ENCODE measurements around the gene MED28. TPM values are rescaled to one million over a fixed set of nuclear protein-coding genes. Genes with fewer than 3 reads are reported as not detected.

Gene MED28
- total RNA-seq, 2 donors from 2014 or later, result 8.8 to 19.8 TPM

DNA sequence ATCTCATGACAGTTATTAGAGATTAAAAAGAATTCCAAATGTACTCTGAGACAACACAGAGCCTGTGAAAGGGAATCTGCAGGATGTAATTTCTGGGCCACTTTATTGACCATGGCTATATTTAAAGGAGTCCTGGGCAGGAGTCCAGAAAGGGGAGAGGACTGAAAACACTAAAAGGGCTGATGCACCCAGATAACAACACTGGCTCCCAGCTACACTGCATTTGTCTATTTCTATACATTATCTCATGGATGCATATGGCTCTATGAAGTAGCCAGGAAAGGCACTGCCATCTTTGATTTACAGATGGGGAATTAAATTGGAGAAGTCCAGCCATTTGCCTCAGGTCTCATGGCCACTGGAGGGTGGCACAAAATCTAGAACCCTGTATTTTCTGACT, 56.0 kb downstream of the MED28 start:
- intact Hi-C loops (cut with DNase I), result no loop called here
- Histone ChIP-seq H3K27ac (no peak overlapping the region), H3K27me3 (no peaks in the 10 kb centered on the region), H3K4me3 (no peak overlapping the region), H3K9me3 (no peaks in the 10 kb centered on the region), H3K36me3 (replicated peaks in 1 of 2; ENCODE audit: insufficient read depth in 1 of 2, low read depth in 2 of 2) (no peaks in the 10 kb centered on the region), H3K4me1 (no peaks in the 10 kb centered on the region)
- no peak for TF ChIP-seq POLR2A (IDR thresholded peaks at IDR 0.05)
- TF ChIP-seq, protein P1, sequence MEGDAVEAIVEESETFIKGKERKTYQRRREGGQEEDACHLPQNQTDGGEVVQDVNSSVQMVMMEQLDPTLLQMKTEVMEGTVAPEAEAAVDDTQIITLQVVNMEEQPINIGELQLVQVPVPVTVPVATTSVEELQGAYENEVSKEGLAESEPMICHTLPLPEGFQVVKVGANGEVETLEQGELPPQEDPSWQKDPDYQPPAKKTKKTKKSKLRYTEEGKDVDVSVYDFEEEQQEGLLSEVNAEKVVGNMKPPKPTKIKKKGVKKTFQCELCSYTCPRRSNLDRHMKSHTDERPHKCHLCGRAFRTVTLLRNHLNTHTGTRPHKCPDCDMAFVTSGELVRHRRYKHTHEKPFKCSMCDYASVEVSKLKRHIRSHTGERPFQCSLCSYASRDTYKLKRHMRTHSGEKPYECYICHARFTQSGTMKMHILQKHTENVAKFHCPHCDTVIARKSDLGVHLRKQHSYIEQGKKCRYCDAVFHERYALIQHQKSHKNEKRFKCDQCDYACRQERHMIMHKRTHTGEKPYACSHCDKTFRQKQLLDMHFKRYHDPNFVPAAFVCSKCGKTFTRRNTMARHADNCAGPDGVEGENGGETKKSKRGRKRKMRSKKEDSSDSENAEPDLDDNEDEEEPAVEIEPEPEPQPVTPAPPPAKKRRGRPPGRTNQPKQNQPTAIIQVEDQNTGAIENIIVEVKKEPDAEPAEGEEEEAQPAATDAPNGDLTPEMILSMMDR (IDR thresholded peaks at IDR 0.05), result no peak
- ATAC-seq (no peak), DNase-seq (no peak)

DNA sequence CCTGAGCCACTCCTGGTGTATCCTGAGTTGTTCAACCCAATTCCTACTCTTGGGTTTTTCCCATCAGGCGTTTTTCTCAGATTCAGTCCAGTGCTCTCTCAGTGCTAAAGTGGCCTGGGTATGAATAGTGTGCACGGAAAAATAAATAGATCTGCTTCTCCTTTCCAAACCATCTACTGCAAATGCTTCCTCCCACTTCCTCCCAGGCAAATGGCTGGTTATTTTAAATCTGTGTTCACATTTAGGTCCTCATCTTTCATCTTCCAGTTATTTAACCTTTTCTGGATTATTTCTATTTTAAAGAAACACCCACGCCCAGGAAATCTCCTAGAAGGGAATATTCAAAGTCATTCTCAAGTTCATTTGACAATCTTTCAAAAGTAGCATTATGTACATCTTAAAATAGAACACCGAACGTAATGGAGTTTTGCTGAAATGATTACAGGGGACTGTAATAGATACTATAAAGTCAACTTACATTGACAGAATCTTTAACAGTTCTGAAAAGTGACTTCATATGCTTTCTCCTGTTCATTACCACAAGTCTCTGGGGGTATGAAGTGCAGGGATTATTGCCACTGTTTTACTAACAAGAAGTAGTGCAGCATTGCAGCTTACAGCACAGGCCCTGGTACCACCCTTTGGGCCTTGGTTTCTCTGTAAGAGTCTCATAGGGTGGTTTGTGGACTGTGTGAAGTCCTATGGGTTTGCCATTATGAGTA, 66.3 kb downstream of the MED28 start:
- Histone ChIP-seq H3K4me3 (no peak overlapping the region), H3K27ac (no peak overlapping the region), H3K27me3 (no peaks in the 10 kb centered on the region), H3K4me1 (no peaks in the 10 kb centered on the region), H3K36me3 (replicated peaks in 1 of 2; ENCODE audit: insufficient read depth in 1 of 2, low read depth in 2 of 2) (no peaks in the 10 kb centered on the region), H3K9me3 (no peaks in the 10 kb centered on the region)
- intact Hi-C loops (cut with DNase I), result no loop called here
- no peak for TF ChIP-seq POLR2A (IDR thresholded peaks at IDR 0.05)
- TF ChIP-seq, protein P1 (IDR thresholded peaks at IDR 0.05), result no peak
- no peak for DNase-seq
- WGBS, 2 donors, result 43 to 59% methylated on average over 5 of the region's 5 CpGs
- ATAC-seq, result no peak

GRCh38 chr4:17681281-17682221, 67.1 kb downstream of the MED28 start:
- WGBS, 2 donors, result 65 to 68% methylated on average over 7 of the region's 7 CpGs
- Histone ChIP-seq H3K4me3 (no peak overlapping the region), H3K4me1 (no peaks in the 10 kb centered on the region), H3K27me3 (no peaks in the 10 kb centered on the region), H3K36me3 (replicated peaks in 1 of 2; ENCODE audit: insufficient read depth in 1 of 2, low read depth in 2 of 2) (no peaks in the 10 kb centered on the region), H3K27ac (no peak overlapping the region), H3K9me3 (no peaks in the 10 kb centered on the region)
- DNase-seq (no peak), ATAC-seq (no peak)
- TF ChIP-seq, protein P1 (IDR thresholded peaks at IDR 0.05), result no peak
- no peak for TF ChIP-seq POLR2A (IDR thresholded peaks at IDR 0.05)
- intact Hi-C loops (cut with DNase I), result no loop called here

DNA sequence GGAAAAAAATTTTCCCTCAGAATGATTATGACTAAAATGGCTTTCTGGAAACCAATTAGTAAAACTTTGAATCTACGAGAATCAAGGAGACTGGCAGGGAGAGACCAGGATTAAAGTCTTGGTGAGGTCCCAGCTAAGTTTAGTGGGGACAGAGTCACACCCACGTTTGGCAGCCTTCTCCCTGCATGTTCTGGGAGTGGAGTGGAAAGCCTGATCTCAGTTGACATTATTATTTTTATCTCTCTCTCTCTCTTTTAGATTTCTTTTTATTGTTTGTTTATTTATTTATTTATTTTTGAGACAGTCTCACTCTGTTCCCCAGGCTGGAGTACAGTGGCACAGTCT, 67.8 kb downstream of the MED28 start:
- Histone ChIP-seq H3K4me1 (no peaks in the 10 kb centered on the region), H3K27ac (no peak overlapping the region), H3K9me3 (no peaks in the 10 kb centered on the region), H3K27me3 (no peaks in the 10 kb centered on the region), H3K36me3 (replicated peaks in 1 of 2; ENCODE audit: insufficient read depth in 1 of 2, low read depth in 2 of 2) (no peaks in the 10 kb centered on the region), H3K4me3 (no peak overlapping the region)
- DNase-seq (no peak), ATAC-seq (no peak)
- intact Hi-C loops (cut with DNase I), result no loop called here
- TF ChIP-seq, protein P1 (IDR thresholded peaks at IDR 0.05), result no peak
- TF ChIP-seq POLR2A (IDR thresholded peaks at IDR 0.05), result no peak
- WGBS, 2 donors, result 39 to 46% methylated on average over 2 of the region's 2 CpGs

Other genes starting within 250 kb of the MED28 start
- gene QDPR, start 102.6 kb upstream of the MED28 start, total RNA-seq, result 10 to 100 TPM in 1 of 2 donors, 1 to 10 TPM in 1; 7.3 to 13.8 TPM
- gene CLRN2, start 99.5 kb upstream of the MED28 start, total RNA-seq, result not detected
- gene LAP3, start 37.4 kb upstream of the MED28 start, total RNA-seq, result 10 to 100 TPM; 28.0 to 28.8 TPM
- gene FAM184B, start 167.0 kb downstream of the MED28 start, total RNA-seq, result not detected
- gene DCAF16, start 196.1 kb downstream of the MED28 start, total RNA-seq, result 10 to 100 TPM; 10.9 to 15.6 TPM
- gene NCAPG, start 196.3 kb downstream of the MED28 start, total RNA-seq, result under 1 TPM; 0.26 to 0.33 TPM

Measured in body of pancreas (tissue), 4 donors.